GM19351 (cell line): Measurements from ENCODE around the gene ARID2.

Source experiments
- ATAC-seq: cut with Tn5 transposase; IDR thresholded peaks from one replicate; pipeline ENCODE4 v1.9.1; 2021; ENCODE audit warnings: mild to moderate bottlenecking, moderate library complexity; ENCODE audit not compliant: unreplicated experiment

The ARID2 gene

DNA sequence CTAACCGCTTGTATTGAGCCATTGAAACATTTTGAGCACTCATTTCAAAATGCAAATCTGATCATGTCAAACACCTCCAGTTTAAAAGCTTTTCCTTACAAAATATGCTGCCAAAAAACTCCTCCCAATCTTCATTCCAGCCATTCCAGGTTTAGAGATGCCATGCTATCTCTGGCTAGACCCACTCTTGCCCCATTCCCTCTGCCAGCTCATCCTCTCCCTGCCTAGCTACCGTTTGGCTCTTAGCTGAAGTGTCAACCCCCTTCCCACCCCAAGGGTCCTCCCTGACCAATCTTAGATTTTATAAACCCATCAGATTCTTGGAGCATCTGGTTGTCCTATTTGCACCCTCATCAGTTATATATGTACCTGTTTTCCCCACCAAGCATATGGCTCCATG is 185.9 kb downstream of the ARID2 start:
- no peak for ATAC-seq

DNA sequence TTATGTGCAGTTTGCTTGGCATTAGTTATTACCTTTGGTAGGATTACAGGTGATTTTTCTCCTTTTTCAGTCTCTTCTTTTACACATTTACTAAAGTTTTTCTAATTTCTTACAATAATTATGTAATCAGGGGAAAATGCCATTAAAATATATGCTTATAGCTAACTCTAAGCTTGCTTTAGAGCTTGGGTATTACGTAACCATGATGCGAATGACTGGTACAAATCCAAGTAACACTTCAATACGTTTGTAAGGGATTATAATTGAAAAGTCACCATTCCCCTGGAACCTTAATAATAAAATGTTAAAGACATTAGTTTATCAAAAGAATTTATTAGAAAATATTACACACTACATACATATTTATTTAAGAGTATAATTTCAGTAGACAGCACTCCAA is 189.3 kb downstream of the ARID2 start:
- no peak for ATAC-seq

DNA sequence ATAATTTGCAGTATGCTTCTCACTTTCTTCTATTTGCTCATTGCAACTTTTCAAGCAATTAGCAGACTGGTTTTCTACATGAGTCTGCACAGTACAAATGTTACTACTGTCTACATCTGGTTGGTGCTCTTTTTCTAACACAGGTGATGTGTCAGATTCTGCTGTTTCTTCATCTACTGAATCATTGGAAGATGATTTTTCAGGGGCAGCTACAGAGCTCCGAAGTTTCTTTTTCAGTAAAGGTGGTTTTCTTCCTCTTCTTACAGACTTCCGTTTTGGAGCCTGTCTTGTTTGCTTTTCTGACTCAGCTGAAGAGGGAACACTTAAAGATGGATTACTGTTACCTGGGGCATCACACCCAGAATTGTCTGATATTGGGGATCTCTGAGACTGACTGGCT is 198.8 kb downstream of the ARID2 start:
- no peak for ATAC-seq

DNA sequence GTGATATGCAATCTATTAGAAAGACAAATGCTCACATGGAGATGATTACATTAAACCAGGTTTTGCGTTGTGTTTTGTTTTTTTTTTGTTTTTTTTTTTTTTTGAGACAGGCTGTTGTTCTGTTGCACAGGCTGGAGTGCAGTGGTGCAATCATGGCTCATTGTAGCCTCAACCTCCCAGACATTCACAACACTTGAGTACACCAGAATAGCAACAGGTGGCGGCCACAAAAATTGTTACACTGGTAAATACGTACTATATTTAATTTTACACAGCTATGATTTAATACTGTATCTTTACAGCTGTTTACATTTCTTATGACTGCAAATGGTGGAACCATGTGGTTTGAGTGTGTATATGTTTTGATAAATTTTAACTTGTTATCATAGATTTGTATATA is 200.9 kb downstream of the ARID2 start:
- no peak for ATAC-seq

DNA sequence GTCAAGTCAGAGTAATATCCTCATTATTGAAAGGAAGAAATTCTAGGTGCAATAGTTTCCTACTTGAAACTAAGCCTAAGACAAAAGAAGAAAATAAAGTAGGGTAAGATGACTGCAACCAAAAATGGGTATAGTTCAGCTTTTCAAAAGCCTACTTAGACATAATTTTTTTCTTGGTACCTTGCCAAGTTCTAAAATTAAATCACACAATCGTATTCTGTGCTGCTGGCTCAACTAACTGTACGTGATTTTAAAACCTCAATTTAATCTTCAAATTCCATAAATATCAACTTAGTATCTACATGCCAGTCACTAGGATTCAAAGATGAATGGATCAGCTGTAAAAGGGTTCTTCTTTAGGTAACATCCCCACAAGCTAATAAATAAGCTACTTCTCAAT is 204.0 kb downstream of the ARID2 start:
- no peak for ATAC-seq

DNA sequence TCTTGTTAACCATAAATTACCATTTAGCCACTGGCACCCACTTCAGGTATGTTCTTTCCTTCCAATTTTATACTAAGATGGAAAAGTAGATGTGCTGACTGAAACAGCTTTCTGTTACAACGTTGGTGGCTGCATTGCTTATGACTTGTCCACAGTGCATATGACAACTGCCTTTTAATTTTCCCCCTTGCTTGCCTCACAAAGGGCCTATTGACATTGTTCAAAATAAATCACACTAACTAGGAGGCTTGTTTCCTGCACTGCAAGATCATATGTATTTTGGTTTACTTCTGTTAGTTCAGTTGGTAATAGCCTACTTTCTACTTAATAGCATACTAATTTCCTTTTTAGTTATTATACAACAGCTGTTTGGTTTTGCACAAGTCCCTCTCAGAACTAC is 205.4 kb downstream of the ARID2 start:
- ATAC-seq: no peak

DNA sequence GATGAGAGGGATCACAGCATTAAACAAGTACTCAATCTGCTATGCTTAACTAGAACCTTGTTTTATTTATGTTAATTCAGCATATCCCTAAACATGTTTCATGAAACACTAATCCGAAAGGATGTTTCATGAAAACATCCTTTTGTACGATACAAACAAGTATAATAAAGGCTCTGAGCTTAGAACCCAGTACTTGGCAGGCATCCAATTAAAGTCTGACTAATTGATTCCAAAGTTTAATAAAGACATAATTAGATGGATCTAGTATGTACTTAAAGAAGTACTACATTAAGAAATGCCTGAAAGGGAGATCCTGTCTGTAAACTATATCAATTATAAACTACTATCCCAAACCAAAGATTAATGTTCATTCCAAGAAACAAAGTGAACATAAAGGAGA is 209.1 kb downstream of the ARID2 start:
- no peak for ATAC-seq

DNA sequence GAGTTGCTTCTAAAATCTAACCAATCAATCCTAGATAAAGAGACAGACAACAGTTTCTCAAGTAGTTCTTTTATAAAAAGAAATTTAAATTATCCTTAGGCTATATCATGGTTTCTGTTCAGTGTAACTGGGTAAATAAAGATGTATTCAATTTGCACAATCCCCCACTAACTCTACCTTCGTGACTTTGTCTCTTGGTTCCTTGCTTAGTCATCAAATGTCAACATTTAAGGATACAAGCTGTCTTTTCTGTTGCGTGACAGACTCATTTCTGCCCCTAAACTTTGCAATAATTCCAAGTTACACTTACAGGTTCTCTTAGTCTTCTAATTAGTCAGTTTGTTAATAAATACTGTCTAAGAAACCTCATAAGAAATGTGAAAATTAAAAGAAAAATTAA is 210.3 kb downstream of the ARID2 start:
- ATAC-seq: no peak

DNA sequence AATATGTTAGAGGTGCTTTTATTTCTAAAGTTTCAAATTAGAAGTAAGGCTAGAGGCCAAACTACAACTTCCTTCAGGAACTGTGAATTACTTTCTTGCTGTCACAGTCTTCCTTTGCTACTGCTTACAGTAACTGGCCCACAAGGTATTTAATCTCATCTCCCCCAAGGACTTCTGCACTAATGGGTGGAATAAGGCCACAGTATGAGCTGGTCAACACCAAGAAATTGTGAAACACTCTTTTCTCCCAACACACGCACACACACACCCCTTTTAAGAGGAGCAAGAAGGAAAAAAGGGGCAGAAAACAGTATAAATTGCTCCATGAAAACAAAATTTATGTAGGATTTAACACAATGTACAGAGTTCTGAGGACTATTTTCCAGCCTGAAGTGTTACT is 215.3 kb downstream of the ARID2 start:
- no peak for ATAC-seq

DNA sequence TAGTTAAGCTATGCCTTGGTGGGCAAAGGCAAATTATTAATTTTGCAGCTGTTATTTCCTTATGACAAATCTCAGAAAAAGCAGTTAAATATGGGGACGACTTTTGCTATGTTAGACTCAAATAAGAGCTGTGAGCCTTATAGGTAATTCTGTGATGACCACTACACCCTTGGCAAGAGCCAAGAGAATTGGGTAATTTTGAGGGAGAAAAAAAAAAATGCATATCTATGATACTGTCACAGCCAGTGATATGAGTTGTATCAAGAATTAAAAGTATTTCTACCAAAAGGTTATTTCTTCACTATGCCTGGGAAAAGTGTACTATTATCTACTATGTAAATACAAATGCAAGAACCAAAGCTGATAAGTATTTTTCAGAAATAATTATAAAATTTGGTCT is 216.9 kb downstream of the ARID2 start:
- no peak for ATAC-seq

DNA sequence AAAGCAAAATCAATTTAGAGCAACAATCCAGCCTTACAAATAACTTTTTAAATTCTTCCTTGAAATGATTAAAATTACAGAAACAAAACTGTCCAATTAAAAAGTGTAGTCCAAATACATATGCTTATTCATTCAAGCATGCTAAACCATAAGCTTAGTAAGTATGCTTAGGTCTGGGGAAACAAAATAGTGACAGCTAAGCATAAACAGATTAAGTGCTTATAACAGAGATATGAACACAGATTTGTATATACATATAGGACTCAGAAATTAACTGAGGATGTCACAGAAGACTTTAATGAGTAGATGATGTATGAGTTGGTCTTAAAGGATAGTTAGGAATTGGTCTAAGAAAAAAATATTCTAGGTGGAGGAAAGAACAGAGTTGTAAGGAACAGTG is 219.0 kb downstream of the ARID2 start:
- ATAC-seq: no peak
